Small intestine (tissue), 7 donors: ENCODE data around the gene SLC66A1. TPM values are rescaled to one million over a fixed set of nuclear protein-coding genes. Genes with fewer than 3 reads are reported as not detected.
A peak's percentile ranks its signal among the peaks of the same experiment; 100 is the strongest.

Experiments
- DNase-seq, 2 donors: peaks; one replicate each; pipeline versions ENCODE4 v3.0.0 to v3.0.0-alpha.2; 2013
- FAIRE-seq: peaks from 2 replicates; lab custom pipeline; 2012; peaks lifted over from hg19 to GRCh38; lab: Jason Lieb, UNC
- H3K27ac ChIP-seq, 3 donors: one replicate each; pipeline ENCODE4 v1.5.1; 2013; ENCODE audit warnings: low read length in 2 of 3, mild to moderate bottlenecking in 2 of 3, control low read depth in 1 of 3, inconsistent platforms in 1 of 3, low read depth in 1 of 3, moderate library complexity in 1 of 3
- H3K27me3 ChIP-seq, 3 donors: one replicate each; pipeline ENCODE4 v1.6.1; 2013; ENCODE audit warnings: low read length in 3 of 3, inconsistent platforms in 1 of 3; ENCODE audit not compliant: control insufficient read depth in 3 of 3, insufficient read depth in 3 of 3
- H3K36me3 ChIP-seq, 3 donors: one replicate each; pipeline ENCODE4 v1.6.1; 2013; ENCODE audit warnings: low read length in 3 of 3, inconsistent platforms in 1 of 3, low read depth in 1 of 3, mild to moderate bottlenecking in 1 of 3, moderate library complexity in 1 of 3; ENCODE audit not compliant: control insufficient read depth in 3 of 3, insufficient read depth in 2 of 3
- H3K4me1 ChIP-seq, 3 donors: one replicate each; pipeline ENCODE4 v1.6.1; 2013; ENCODE audit warnings: low read length in 2 of 3, inconsistent platforms in 1 of 3, low read depth in 1 of 3, mild to moderate bottlenecking in 1 of 3, moderate library complexity in 1 of 3; ENCODE audit not compliant: control insufficient read depth in 3 of 3, insufficient read depth in 2 of 3
- H3K4me3 ChIP-seq, 3 donors: one replicate each; pipeline ENCODE4 v1.5.1; 2013; ENCODE audit warnings: low read length in 3 of 3, control low read depth in 1 of 3, inconsistent platforms in 1 of 3, low read depth in 1 of 3, mild to moderate bottlenecking in 1 of 3, moderate library complexity in 1 of 3
- H3K9me3 ChIP-seq, 2 donors: one replicate each; pipeline ENCODE4 v1.6.1; 2013; ENCODE audit warnings: low read depth in 1 of 2, low read length in 1 of 2; ENCODE audit not compliant: control insufficient read depth in 2 of 2, insufficient read depth in 1 of 2
- WGBS, 3 donors: extraction: QIAGEN DNeasy Blood & Tissue Kit; methylation state at CpG; one replicate each; pipeline ENCODE4 v1.1.7; 2013; 5-methylcytosine and 5-hydroxymethylcytosine counted together
- polyA plus RNA-seq, 4 donors: library from polyadenylated mRNA; stranded (reverse) in 3 of 4; unstranded in 1 of 4; fragments of 200-250 nt in 3 of 4; fragments of 120-200 nt in 1 of 4; gene quantifications; one replicate each; pipeline versions ENCODE4 v1.2.1 to v1.2.3, GENCODE V29; 2013
- donor health status: healthy with polysubstance abuse.
- donor health status: control.
- donor health status: control.
- donor health status: Bipolar disorder and iron deficiency.
- donor health status: healthy.

The SLC66A1 gene
- polyA plus RNA-seq, 4 donors = 14.6 to 46.7 (median 30.0) TPM

GRCh38 chr1:19307794-19308508 is 4.2 kb upstream of the SLC66A1 start:
- Histone ChIP-seq H3K27me3 (no peaks in the 10 kb centered on the region), H3K4me3 (no peak overlapping the region), H3K36me3 (peaks cover 13 to 53% (median 20%) of the 10 kb centered on the region in 3 donors), H3K9me3 (no peaks in the 10 kb centered on the region), H3K27ac (peak overlapping the region; percentile 53 to 86 (median 61)), H3K4me1 (peaks cover 0 to 37% (median 4%) of the 10 kb centered on the region in 3 donors)
- WGBS, 3 donors = 56 to 80% (median 71%) methylated on average over 10 of the region's 10 CpGs
- DNase-seq = peak; percentile 54 to 88
- FAIRE-seq = no peak

DNA sequence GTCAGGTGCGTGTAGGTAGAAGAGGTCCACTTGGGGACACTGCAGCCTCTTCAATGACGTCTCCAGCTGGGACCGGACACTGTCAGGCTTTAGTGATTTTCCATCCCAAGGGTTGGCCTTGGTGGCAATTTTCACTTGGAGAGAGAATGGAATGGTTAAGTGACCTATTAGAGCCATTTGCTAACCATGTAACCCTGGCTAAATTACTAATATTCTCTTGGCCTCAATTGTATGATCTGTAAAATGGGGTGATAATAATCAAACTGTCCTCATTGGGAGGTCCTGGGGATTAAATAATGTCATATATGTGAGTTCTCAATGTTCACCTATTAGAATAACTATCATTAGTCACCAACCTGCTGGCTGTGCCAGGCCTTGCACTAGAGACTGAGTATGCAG is 3.6 kb upstream of the SLC66A1 start:
- H3K27me3 ChIP-seq = no peaks in the 10 kb centered on the region
- peak overlapping the region; percentile 53 to 86 (median 61) for H3K27ac ChIP-seq
- peaks cover 0 to 41% (median 7%) of the 10 kb centered on the region in 3 donors for H3K4me1 ChIP-seq
- no peak for FAIRE-seq
- peaks cover 8 to 48% (median 20%) of the 10 kb centered on the region in 3 donors for H3K36me3 ChIP-seq
- no peaks in the 10 kb centered on the region for H3K9me3 ChIP-seq
- no peak overlapping the region for H3K4me3 ChIP-seq
- WGBS, 3 donors = 90 to 95% (median 94%) methylated on average over 3 of the region's 3 CpGs
- no peak for DNase-seq

GRCh38 chr1:19309123-19309813 is 2.9 kb upstream of the SLC66A1 start:
- DNase-seq (no peak), FAIRE-seq (no peak)
- no peaks in the 10 kb centered on the region for H3K9me3 ChIP-seq
- 75 to 91% (median 84%) methylated on average over 6 of the region's 6 CpGs for WGBS, 3 donors
- H3K4me1 ChIP-seq = peaks cover 0 to 47% (median 7%) of the 10 kb centered on the region in 3 donors
- H3K27me3 ChIP-seq = no peaks in the 10 kb centered on the region
- peaks cover 3 to 47% (median 16%) of the 10 kb centered on the region in 3 donors for H3K36me3 ChIP-seq
- peak overlapping the region in 2 of 3 donors; percentile 26 to 86 for H3K27ac ChIP-seq
- no peak overlapping the region for H3K4me3 ChIP-seq

DNA sequence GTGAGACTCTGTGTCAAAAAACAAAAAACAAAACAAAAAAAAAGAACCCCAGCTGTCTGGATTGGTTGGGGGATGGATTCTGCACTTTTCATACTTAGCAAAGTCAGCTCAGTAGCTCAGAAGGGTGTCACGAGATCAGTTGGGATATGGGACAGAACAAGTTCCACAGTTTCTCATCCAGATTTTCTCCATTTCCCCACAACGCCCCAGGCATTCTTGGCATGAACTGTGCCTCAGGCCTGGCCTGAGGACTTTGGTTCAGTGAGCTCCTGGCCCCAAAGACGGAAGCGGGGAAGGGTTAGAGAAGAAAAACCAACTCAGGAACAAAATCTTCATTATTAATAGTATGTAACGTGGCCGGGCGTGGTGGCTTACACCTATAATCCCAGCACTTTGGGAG is 2.1 kb upstream of the SLC66A1 start:
- Histone ChIP-seq H3K27ac (peak overlapping the region in 1 of 3 donors; percentile 34), H3K9me3 (no peaks in the 10 kb centered on the region), H3K4me1 (peaks cover 0 to 47% (median 7%) of the 10 kb centered on the region in 3 donors), H3K27me3 (no peaks in the 10 kb centered on the region), H3K36me3 (peaks cover 3 to 47% (median 14%) of the 10 kb centered on the region in 3 donors), H3K4me3 (no peak overlapping the region)
- WGBS, 3 donors = 70 to 82% (median 74%) methylated on average over 7 of the region's 7 CpGs
- peak in 1 of 2 donors; percentile 13 for DNase-seq
- FAIRE-seq = no peak

- Histone ChIP-seq H3K27me3 (no peaks in the 10 kb centered on the region), H3K9me3 (no peaks in the 10 kb centered on the region), H3K27ac (peak overlapping the region; percentile 77 to 80 (median 78)), H3K4me1 (peaks cover 0 to 52% (median 7%) of the 10 kb centered on the region in 3 donors), H3K36me3 (peaks cover 3 to 49% (median 10%) of the 10 kb centered on the region in 3 donors), H3K4me3 (peak overlapping the region; percentile 72 to 87 (median 74))
- WGBS, 3 donors = 28 to 40% (median 29%) methylated on average over 13 of the region's 13 CpGs
- DNase-seq = peak; percentile 71 to 73
- FAIRE-seq = no peak
Measured at GRCh38 chr1:19310720-19311502, 1.2 kb upstream of the SLC66A1 start.

DNA sequence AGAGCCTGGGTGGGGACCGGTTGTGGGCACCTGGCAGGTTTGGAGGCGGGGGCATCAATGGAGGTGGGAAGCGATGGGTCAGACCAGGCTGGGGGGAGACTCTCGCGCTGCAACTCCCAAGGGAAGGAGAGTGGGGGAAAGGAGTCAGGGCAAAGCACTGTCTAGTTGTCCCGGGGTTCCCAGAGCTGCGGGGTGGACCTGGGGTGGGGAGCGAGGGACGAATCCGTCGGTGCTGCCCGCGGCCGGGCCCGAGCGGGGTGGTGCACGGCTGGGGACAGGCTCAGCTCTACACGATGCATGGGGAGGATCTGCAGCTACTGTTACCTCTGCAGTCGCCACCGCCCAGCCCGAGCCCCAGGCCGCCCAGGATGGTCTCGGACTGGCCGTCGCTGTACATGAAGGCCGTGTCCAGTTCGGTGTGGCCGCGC is 609 bp upstream of the SLC66A1 start:
- Histone ChIP-seq H3K9me3 (no peaks in the 10 kb centered on the region), H3K27ac (peak overlapping the region; percentile 77 to 80 (median 78)), H3K4me1 (peaks cover 0 to 52% (median 7%) of the 10 kb centered on the region in 3 donors), H3K4me3 (peak overlapping the region; percentile 72 to 87 (median 74)), H3K36me3 (peaks cover 3 to 49% (median 8%) of the 10 kb centered on the region in 3 donors), H3K27me3 (no peaks in the 10 kb centered on the region)
- FAIRE-seq (no peak), DNase-seq (peak in 1 of 2 donors; percentile 22)
- 0 to 1% (median 1%) methylated on average over 24 to 29 of the region's 29 CpGs for WGBS, 3 donors

DNA sequence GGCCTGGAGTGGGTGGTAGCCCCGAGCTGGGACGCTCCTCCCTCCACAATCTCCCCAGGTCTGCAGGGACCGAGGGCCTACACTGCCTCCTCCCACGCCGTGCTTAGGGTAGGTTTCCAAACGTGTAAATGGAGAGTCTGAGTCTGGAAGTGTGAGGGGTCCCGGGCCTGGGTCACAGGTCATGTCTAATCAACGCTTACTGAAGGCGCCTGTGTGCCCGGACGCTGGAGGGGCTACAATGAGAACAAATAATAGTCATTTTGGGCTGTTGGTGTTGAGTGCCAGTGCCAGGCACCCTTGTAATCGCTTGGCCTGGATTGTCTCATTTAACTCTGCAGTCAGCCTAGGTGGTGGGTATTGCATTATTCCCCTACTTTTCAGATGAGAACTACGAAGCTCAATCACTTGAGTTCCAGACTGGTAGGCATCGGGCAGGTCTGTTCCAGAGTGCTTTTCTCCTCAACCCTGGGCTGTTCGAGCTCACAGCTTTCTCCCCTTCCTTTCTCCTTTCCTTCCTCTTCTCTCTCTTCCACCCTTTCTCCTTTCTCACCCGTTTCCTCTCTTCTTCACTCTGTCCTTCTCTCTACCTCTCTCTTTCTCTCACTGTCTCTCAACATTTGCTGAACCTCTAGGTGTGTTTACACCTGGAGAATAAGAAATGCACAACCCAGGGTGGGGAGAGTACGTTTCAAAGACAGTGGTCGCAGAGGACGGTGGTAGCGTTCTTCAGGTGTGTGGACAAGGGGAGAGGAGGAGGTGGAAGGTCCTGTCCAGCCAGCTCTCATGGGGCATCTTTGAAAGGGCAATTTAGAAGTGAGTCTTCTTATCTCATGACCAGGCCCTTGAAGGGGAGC is 883 bp downstream of the SLC66A1 start:
- Histone ChIP-seq H3K9me3 (no peaks in the 10 kb centered on the region), H3K36me3 (peaks cover 3 to 51% (median 8%) of the 10 kb centered on the region in 3 donors), H3K4me1 (peaks cover 0 to 42% (median 7%) of the 10 kb centered on the region in 3 donors), H3K27ac (peak overlapping the region; percentile 77 to 86 (median 80)), H3K27me3 (no peaks in the 10 kb centered on the region), H3K4me3 (peak overlapping the region; percentile 72 to 83 (median 74))
- DNase-seq (peak in 1 of 2 donors; percentile 19), FAIRE-seq (no peak)
- 45 to 48% (median 45%) methylated on average over 20 of the region's 20 CpGs for WGBS, 3 donors
